SJCRH30 (cell line): Measurements from ENCODE around the gene CFAP69. TPM values are rescaled to one million over a fixed set of nuclear protein-coding genes. Genes with fewer than 3 reads are reported as not detected.

Source experiments
- DNase-seq, 2 experiments: peaks; one replicate each; pipeline ENCODE4 v3.0.0-alpha.2; 2015 to 2020
- H3K27ac ChIP-seq: fragments of 250-450 bp; sonication (Bioruptor Pico); 2 replicates; pipeline ENCODE4 v1.5.1; 2020; ENCODE audit warnings: mild to moderate bottlenecking, moderate library complexity
- H3K27me3 ChIP-seq: fragments of 250-450 bp; sonication (Bioruptor Pico); 2 replicates; pipeline ENCODE4 v1.5.1; 2020; ENCODE audit warnings: mild to moderate bottlenecking, moderate library complexity
- H3K36me3 ChIP-seq: fragments of 250-450 bp; sonication (Bioruptor Pico); 2 replicates; pipeline ENCODE4 v1.5.1; 2020; ENCODE audit warnings: mild to moderate bottlenecking, moderate library complexity
- H3K4me1 ChIP-seq: fragments of 250-450 bp; sonication (Bioruptor Pico); 2 replicates; pipeline ENCODE4 v1.5.1; 2020; ENCODE audit warnings: mild to moderate bottlenecking, moderate library complexity
- H3K4me3 ChIP-seq: fragments of 250-450 bp; sonication (Bioruptor Pico); 2 replicates; pipeline ENCODE4 v1.5.1; 2020; ENCODE audit warnings: mild to moderate bottlenecking, moderate library complexity
- H3K9me3 ChIP-seq: fragments of 250-450 bp; sonication (Bioruptor Pico); replicated peaks from 2 replicates; pipeline ENCODE4 v1.5.1; 2020; ENCODE audit warnings: mild to moderate bottlenecking, moderate library complexity
- total RNA-seq: library from RNA; depleted of rRNA; stranded (reverse); fragments of >200 nt; shearing (Covaris generic); gene quantifications from 2 replicates; pipeline ENCODE4 v1.2.3, GENCODE V29; 2014; rRNA removed

The CFAP69 gene
- total RNA-seq = 0.76 and 1.8 TPM in 2 replicates

DNA sequence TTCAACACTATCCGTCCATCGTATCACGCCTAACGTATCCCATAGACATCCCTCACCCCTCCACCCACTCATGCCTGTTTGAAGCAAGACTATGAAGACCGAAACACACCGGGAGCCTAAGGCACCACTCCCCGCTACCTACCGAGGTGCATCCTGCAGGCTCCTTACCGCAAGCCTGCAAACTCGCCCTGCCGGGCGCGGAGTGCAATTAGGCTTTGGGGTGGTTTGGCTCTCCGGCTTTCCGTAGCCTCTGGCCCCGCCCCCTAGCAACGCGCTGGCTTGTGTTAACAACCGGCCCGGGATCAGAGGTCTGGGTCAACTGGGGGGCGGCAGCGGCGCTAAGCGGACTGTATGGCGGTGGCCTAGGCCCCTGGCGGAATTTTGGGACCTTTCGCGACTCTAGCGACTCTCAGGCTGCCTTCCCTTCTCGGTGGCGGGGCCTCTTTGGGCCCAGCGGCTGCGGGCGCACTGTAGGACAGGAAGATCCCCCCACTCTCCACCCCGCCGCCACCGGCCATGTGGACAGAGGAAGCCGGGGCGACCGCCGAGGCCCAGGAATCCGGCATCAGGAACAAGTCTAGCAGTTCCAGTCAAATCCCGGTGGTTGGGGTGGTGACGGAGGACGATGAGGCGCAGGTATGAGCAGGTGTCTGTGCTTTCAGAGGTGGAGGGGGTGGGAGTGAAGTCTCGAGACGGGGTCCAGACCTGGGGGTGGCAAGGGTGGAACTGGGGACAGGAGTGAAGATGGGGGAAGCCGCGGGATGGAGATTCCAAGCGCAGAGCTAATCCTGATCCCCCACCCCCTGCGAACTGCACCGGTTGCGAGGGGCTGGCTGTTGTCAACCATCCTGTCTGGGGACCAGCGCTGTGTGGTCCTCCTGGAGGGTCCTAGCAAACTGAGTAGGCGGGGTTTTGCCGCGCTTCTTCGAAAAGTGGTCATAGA is at the start of gene CFAP69:
Gene CFAP69, plus strand, starts transcription at position 266 of the 943 bp plus-strand sequence. Its CDS starts 251 bp downstream, at position 517.
- H3K4me1 ChIP-seq = no peaks in the 10 kb centered on the region

GRCh38 chr7:90201500-90202195 is 43.3 kb upstream of the CFAP69 start:
- H3K27ac ChIP-seq = no peak overlapping the region
- no peak for DNase-seq
- no peaks in the 10 kb centered on the region for H3K27me3 ChIP-seq
- no peaks in the 10 kb centered on the region for H3K4me1 ChIP-seq
- no peak overlapping the region for H3K4me3 ChIP-seq
- H3K36me3 ChIP-seq = no peaks in the 10 kb centered on the region
- H3K9me3 ChIP-seq = no peaks in the 10 kb centered on the region

More for the DNA sequence above, at the start of gene CFAP69:
- H3K4me3 ChIP-seq = peak within 1 kb of the TSS; percentile 70
- H3K27ac ChIP-seq = no peak within 1 kb of the TSS
- peak; percentile 85 for DNase-seq
- H3K9me3 ChIP-seq = no peaks in the 10 kb centered on the region
- H3K27me3 ChIP-seq = no peaks in the 10 kb centered on the region; the same call in 1 of the 2 replicates
- H3K36me3 ChIP-seq = no peaks in the 10 kb centered on the region

DNA sequence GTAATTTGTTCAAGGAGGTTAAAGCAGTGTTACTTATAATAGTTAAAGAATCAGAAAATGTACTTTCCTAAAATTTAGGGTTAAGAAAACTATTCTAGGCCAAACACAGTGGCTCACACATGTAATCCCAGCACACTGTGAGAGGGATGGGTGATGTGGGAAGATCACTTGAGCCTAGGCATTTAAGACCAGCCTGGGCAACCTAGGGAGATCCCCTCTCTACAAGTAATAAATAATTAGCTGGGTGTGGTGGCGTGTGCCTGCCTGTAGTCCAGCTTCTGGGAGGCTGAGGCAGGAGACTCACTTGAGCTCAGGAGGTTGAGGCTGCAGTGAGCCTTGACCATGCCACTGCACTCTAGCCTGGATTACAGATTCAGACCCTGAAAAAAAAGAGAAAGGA is 37.0 kb upstream of the CFAP69 start:
- no peak overlapping the region for H3K27ac ChIP-seq
- no peak for DNase-seq
- no peaks in the 10 kb centered on the region for H3K4me1 ChIP-seq
- no peaks in the 10 kb centered on the region for H3K9me3 ChIP-seq
- H3K36me3 ChIP-seq = no peaks in the 10 kb centered on the region
- no peak overlapping the region for H3K4me3 ChIP-seq
- no peaks in the 10 kb centered on the region; the same call in 1 of the 2 replicates for H3K27me3 ChIP-seq

GRCh38 chr7:90209776-90210175 is 35.2 kb upstream of the CFAP69 start:
- Histone ChIP-seq H3K4me1 (no peaks in the 10 kb centered on the region), H3K36me3 (no peaks in the 10 kb centered on the region), H3K27ac (no peak overlapping the region), H3K9me3 (no peaks in the 10 kb centered on the region), H3K27me3 (peaks cover 2% of the 10 kb centered on the region; the same call in 1 of the 2 replicates), H3K4me3 (no peak overlapping the region)
- DNase-seq = no peak

DNA sequence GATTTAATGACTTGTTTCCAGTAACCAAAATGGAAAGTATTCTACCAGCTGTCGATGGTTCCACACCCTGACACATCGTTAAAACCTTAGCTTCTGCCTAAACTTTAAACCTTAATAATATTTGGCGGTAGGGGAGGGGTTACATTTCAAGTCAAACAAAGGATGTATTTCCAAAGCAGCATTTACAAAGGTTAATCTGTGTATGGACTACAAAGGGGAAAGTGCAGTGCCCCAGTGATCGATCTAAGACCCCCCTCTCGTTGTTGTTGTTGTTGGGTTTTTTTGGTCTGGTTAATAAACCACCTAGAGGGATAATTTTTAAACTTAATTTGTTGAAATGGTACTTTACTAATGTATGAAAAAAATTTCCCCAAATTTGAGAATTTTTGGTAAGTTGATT is 34.5 kb upstream of the CFAP69 start:
- no peak overlapping the region for H3K4me3 ChIP-seq
- no peaks in the 10 kb centered on the region for H3K36me3 ChIP-seq
- no peak for DNase-seq
- no peaks in the 10 kb centered on the region for H3K9me3 ChIP-seq
- no peaks in the 10 kb centered on the region for H3K4me1 ChIP-seq
- peaks cover 2% of the 10 kb centered on the region; the same call in 1 of the 2 replicates for H3K27me3 ChIP-seq
- no peak overlapping the region for H3K27ac ChIP-seq

GRCh38 chr7:90210981-90211380 is 34.0 kb upstream of the CFAP69 start:
- no peak for DNase-seq
- H3K36me3 ChIP-seq = no peaks in the 10 kb centered on the region
- H3K4me1 ChIP-seq = no peaks in the 10 kb centered on the region
- H3K9me3 ChIP-seq = no peaks in the 10 kb centered on the region
- H3K27ac ChIP-seq = no peak overlapping the region
- peaks cover 2% of the 10 kb centered on the region; the same call in 1 of the 2 replicates for H3K27me3 ChIP-seq
- H3K4me3 ChIP-seq = peak overlapping the region; percentile 29

DNA sequence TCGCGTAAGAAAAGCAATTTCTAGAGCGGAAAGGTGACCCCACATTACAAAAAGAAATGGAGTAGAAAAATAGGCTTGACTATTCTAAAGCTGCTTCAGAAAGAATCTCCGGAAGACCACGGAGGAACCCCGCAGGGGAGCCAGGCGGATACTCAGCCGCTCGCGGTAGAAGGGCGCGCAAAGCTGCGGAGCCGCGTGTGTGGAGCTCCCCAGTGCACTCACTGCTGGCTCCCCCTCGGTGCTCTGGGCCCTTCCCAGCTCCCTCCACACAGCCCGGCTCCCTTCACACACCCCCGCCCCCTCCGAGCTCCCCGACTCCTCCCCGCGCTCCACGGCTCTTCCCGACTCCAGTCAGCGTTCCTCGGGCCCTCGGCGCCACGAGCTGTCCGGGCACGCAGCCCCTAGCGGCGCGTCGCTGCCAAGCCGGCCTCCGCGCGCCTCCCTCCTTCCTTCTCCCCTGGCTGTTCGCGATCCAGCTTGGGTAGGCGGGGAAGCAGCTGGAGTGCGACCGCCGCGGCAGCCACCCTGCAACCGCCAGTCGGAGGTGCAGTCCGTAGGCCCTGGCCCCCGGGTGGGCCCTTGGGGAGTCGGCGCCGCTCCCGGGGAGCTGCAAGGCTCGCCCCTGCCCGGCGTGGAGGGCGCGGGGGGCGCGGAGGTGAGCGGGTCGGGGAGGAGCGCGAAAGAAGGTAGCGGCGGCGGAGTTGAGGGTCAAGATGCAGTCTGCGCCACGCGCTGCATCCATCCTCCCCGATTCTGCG is 33.4 kb upstream of the CFAP69 start, which contains the start of gene STEAP2:
Gene STEAP2, plus strand, starts transcription at position 350 of the 758 bp plus-strand sequence. CDS start 13,343 bp downstream, outside the sequence.
- H3K36me3 ChIP-seq = no peaks in the 10 kb centered on the region
- no peaks in the 10 kb centered on the region for H3K4me1 ChIP-seq
- H3K9me3 ChIP-seq = no peaks in the 10 kb centered on the region
- H3K27ac ChIP-seq = no peak within 1 kb of the TSS
- peak; percentile 64 to 67 for DNase-seq
- peaks cover 2% of the 10 kb centered on the region; the same call in 1 of the 2 replicates for H3K27me3 ChIP-seq
- peak within 1 kb of the TSS; percentile 29 for H3K4me3 ChIP-seq

DNA sequence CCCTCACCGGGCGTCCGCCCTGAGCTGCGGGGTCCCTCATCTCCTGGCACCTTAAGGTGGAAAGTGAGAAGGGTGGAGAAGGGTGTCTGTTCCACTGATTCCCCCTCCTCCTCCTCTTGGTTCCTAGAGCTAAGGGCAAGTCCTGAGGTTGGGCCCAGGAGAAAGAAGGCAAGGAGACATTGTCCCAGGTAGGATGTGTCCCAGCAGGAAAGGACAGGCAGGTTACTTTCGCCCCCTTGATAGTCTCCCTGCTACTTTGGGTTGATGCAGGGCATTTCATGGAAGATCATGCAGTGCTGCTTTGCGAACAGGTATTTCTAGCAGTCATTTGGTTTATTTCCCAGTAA is 32.9 kb upstream of the CFAP69 start:
- no peak overlapping the region for H3K27ac ChIP-seq
- H3K4me3 ChIP-seq = no peak overlapping the region; the same call in 1 of the 2 replicates
- no peaks in the 10 kb centered on the region for H3K4me1 ChIP-seq
- H3K36me3 ChIP-seq = no peaks in the 10 kb centered on the region
- no peaks in the 10 kb centered on the region for H3K9me3 ChIP-seq
- DNase-seq = no peak
- H3K27me3 ChIP-seq = peaks cover 2% of the 10 kb centered on the region; the same call in 1 of the 2 replicates

DNA sequence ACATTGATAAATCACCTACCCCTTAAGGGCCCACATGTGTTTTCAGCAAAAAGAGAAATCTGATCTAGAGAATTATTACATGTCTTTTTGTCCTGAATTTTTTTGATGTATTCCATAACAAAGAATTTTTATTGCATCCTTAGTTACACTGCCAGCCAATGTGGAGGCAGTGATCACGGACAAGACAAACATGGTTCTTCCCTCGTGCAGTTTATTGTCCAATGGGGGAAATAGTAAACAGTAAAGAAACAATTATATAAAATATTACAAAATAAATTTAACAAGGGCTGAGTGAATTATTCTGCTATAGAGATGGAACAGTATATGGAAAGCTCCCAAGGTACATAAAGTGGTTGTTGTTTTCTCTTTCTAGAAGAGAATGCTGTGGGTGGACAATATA is 31.5 kb upstream of the CFAP69 start:
- Histone ChIP-seq H3K27ac (no peak overlapping the region), H3K4me3 (no peak overlapping the region)

GRCh38 chr7:90216080-90216674 is 28.8 kb upstream of the CFAP69 start:
- no peaks in the 10 kb centered on the region for H3K4me1 ChIP-seq
- H3K9me3 ChIP-seq = no peaks in the 10 kb centered on the region
- no peak overlapping the region for H3K4me3 ChIP-seq
- peaks cover 2% of the 10 kb centered on the region; the same call in 1 of the 2 replicates for H3K27me3 ChIP-seq
- no peaks in the 10 kb centered on the region for H3K36me3 ChIP-seq
- no peak overlapping the region for H3K27ac ChIP-seq
- DNase-seq = no peak

More for the DNA sequence above, 31.5 kb upstream of the CFAP69 start:
- DNase-seq = no peak
- Histone ChIP-seq H3K9me3 (no peaks in the 10 kb centered on the region), H3K36me3 (no peaks in the 10 kb centered on the region), H3K4me1 (no peaks in the 10 kb centered on the region), H3K27me3 (peaks cover 2% of the 10 kb centered on the region; the same call in 1 of the 2 replicates)

DNA sequence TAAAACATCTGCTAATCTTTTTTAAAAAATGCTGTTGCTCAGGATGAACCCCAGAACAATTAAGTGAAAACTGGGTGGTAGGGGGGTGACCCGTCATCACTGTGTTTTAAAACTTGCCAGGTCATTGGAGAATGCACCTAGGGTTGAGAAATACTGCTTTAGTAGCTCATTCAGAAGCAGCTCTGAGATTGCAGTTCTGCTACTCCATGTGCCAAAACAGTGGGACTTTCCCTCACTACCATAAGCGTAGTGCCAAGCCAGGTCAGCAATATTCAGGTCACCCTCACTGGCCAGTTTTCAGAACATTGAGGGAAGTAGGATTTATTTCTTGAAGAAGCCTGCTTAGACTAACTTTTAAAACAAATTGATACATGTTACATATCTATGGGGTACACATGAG is 28.2 kb upstream of the CFAP69 start:
- Histone ChIP-seq H3K27ac (no peak overlapping the region), H3K9me3 (no peaks in the 10 kb centered on the region), H3K4me1 (no peaks in the 10 kb centered on the region), H3K27me3 (peaks cover 2% of the 10 kb centered on the region; the same call in 1 of the 2 replicates), H3K36me3 (no peaks in the 10 kb centered on the region), H3K4me3 (no peak overlapping the region)
- no peak for DNase-seq

DNA sequence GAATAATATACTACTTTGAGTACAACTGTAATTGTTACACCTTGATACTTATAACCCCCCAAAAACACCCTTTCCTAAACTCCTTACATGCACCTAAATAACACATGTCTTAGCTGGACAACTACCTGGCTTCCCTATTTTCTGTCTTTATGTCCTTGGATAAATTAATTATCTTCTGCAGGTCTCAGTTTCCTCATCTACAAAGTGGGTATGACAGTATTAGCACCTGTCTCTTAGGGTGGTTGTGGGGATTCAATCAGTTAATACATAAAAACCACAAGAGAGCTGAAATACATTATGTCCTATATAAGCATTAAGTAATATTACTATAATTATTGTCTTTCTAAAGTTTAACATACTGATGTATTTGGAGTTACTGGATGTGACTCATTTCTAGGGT is 22.6 kb upstream of the CFAP69 start:
- no peaks in the 10 kb centered on the region for H3K36me3 ChIP-seq
- H3K27ac ChIP-seq = no peak overlapping the region
- DNase-seq = no peak
- no peaks in the 10 kb centered on the region for H3K4me1 ChIP-seq
- H3K4me3 ChIP-seq = no peak overlapping the region
- no peaks in the 10 kb centered on the region for H3K27me3 ChIP-seq
- H3K9me3 ChIP-seq = no peaks in the 10 kb centered on the region

DNA sequence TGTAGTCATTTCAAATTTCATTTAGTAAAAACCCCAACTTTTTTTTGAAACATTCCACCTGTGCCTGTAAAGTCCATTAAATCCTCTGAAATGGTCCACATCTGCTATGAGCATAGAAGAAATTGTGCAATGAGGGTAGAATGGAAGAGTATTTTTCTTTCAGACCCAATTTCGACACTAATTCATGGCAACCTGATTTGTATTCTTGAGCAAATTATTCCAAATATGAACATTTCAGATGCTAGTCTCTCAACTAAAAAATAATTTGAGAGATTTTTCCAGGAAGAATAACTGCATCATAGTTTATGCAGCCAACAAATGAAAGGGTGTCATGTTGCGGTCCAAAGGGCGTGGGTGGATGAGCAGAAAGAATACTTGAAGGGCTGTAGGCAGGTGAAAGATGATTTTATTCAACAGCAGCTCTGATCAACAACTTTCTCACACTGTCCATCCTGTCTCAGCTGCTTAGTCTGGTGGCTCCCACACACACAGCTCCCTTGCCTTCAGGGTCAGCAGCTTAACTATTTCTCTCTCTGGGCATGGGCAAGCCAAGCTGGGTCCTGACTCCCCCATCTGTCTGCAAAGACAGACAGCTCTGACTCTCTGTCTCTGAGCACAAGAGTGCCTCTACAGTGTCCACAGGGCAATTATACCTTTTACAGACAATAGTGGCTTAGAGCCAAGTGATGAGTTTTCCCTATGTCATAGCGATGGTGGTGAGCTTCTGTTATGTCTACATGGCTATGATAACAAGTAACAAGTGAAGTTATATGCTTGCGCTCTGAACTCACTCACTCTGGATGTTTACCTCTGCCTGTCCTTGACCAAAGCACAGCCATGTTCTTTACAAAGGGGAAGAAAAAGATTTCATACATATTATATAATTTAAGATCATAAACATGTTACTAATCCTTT is 21.9 kb upstream of the CFAP69 start:
- peak in 1 of 2 experiments; percentile 17 for DNase-seq
- Histone ChIP-seq H3K9me3 (no peaks in the 10 kb centered on the region), H3K27me3 (no peaks in the 10 kb centered on the region), H3K4me3 (no peak overlapping the region), H3K27ac (no peak overlapping the region), H3K4me1 (no peaks in the 10 kb centered on the region), H3K36me3 (no peaks in the 10 kb centered on the region)
